ENCODE measurements around the gene NECAB2. TPM values are rescaled to one million over a fixed set of nuclear protein-coding genes. Genes with fewer than 3 reads are reported as not detected.

NECAB2 gene
- total RNA-seq, 1 experiment from 2014 or later: not detected

DNA sequence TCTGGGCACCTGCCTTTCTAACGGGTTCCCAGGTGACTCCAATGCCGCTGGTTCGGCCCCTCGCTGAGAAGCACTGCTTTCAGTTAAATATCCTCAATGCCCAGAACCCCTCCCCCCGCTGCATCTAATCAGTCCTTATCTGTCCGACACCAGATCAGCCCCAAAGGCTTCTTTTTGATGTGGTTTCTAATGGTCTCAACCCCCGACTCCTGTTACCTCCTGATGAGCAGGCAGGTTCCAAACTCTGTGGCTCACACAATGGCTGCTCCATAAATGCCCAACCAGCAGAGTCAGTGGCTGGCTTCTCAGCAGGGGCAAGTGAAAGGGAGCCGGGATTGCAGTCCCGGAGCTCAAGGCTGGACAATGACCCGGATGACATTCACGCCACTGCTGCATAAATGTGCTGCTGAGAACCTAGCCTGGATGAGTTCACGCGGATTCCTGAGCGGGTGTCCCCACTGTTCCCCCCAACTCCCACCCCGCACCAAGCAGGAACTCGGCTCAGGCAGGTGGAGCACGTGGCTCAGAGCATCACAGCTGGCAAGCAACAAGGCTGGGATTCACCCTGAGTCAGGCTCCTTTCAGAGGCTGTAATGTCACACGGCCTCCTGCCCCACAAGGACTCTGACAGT lies 75.6 kb downstream of the NECAB2 start:
- Histone ChIP-seq H3K4me3 (no peak overlapping the region), H3K4me1 (replicated peaks) (no peaks in the 10 kb centered on the region), H3K36me3 (no peaks in the 10 kb centered on the region), H3K27me3 (replicated peaks) (peaks cover 40% of the 10 kb centered on the region), H3K9me3 (replicated peaks) (no peaks in the 10 kb centered on the region), H3K27ac (no peak overlapping the region)
- no peak for DNase-seq (ENCODE audit: low read depth in 1 of 2, low spot score in 2 of 2)

GRCh38 chr16:84044118-84044488 lies 76.1 kb downstream of the NECAB2 start:
- peak in 1 of 2 experiments; percentile 23 for DNase-seq (ENCODE audit: low read depth in 1 of 2, low spot score in 2 of 2)
- Histone ChIP-seq H3K4me1 (replicated peaks) (no peaks in the 10 kb centered on the region), H3K27me3 (replicated peaks) (peaks cover 35% of the 10 kb centered on the region), H3K4me3 (no peak overlapping the region), H3K9me3 (replicated peaks) (no peaks in the 10 kb centered on the region), H3K36me3 (no peaks in the 10 kb centered on the region), H3K27ac (no peak overlapping the region)

DNA sequence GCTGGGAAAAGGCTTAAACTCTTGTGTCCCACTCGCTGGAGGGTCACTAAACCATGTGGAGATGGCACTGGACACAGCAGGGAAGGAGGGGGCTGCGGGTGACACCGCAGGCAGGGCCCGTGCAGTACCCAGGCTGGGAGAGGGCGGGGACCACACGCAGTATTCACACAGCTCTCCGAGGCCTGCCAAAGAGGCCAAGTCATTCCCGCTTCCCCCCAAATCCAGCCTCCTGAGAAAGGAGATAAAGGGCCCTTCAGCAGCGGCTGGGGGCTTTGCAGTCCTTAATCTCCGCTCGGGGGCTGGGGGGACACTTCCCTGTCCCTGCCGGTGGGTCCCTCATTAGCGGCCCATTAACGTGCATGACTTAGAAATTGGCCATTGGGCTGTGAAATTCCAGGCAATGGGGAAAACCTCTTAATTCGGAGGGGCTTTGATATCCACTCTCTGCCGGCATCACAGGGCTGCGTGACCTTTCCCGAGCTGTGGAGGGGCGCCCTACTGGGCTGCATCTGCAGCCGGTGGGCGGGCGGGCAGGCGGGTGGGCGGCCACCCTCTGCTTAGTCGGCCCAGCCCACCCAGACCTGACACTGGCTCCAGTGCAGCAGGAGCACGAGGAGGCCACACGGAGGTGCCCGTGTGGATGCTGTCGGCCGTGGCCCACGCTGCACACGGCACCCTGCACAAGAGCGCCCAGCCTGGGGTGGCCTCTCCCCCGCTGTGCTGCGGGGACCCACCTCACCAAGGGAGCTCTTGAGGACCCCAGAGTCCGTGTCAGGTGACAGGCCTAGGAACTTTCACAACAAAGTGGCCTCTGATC lies 77.2 kb downstream of the NECAB2 start:
- no peak for DNase-seq (ENCODE audit: low read depth in 1 of 2, low spot score in 2 of 2)
- H3K27me3 ChIP-seq (replicated peaks): peaks cover 26% of the 10 kb centered on the region
- no peak overlapping the region for H3K27ac ChIP-seq
- no peaks in the 10 kb centered on the region for H3K36me3 ChIP-seq
- no peak overlapping the region for H3K4me3 ChIP-seq
- H3K4me1 ChIP-seq (replicated peaks): no peaks in the 10 kb centered on the region
- no peaks in the 10 kb centered on the region for H3K9me3 ChIP-seq (replicated peaks)

DNA sequence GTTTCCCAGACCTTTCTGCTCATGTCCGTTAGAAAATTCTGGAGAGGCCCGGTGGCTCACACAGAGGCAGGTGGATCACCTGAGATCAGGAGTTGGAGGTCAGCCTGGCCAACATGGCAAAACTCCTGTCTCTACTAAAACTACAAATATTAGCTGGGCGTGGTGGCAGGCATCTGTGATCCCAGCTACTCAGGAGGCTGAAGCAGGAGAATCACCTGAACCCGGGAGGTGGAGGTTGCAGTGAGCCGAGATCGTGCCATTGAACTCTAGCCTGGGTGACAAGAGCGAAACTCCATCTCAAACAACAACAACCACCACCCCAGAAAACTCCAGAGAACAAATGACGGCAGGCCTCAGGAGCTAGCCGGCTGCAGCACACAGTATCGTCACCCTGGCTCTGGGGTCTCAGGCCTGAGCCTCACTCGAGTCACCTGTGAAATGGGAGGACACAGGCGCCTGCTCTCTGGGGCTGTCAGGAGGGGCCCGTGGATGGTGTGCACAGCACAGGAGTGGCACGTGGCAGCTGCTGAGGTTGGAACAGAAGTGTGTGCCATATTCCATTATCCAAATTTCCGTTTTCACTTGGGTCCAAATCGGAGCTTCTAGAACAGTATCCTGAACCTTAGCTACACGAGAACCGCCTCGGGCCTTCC lies 77.9 kb downstream of the NECAB2 start:
- Histone ChIP-seq H3K36me3 (no peaks in the 10 kb centered on the region), H3K4me3 (no peak overlapping the region), H3K27ac (no peak overlapping the region), H3K9me3 (replicated peaks) (no peaks in the 10 kb centered on the region), H3K4me1 (replicated peaks) (no peaks in the 10 kb centered on the region), H3K27me3 (replicated peaks) (peaks cover 19% of the 10 kb centered on the region)
- DNase-seq (ENCODE audit: low read depth in 1 of 2, low spot score in 2 of 2): no peak

DNA sequence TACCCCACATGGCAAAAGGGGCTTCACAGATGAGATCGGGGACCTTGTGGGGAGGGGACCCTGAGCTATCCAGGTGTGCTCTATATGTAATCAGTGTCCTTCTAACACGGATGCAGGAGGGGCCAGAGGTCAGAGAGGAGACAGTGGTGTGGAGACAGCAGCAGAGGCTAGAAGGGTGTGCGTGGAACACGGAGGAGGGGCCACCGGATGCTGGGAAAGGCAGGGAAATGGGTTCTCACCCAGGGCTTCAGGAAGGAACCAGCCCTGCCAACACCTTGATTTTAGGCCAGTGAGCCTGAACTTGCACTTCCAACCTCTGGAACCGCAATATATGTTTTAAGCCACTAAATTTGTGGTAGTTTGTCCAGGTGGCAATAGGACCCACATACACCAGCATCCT lies 79.2 kb downstream of the NECAB2 start:
- Histone ChIP-seq H3K9me3 (replicated peaks) (no peaks in the 10 kb centered on the region), H3K36me3 (no peaks in the 10 kb centered on the region), H3K27me3 (replicated peaks) (peaks cover 8% of the 10 kb centered on the region), H3K4me1 (replicated peaks) (no peaks in the 10 kb centered on the region), H3K4me3 (no peak overlapping the region), H3K27ac (no peak overlapping the region)
- no peak for DNase-seq (ENCODE audit: low read depth in 1 of 2, low spot score in 2 of 2)

DNA sequence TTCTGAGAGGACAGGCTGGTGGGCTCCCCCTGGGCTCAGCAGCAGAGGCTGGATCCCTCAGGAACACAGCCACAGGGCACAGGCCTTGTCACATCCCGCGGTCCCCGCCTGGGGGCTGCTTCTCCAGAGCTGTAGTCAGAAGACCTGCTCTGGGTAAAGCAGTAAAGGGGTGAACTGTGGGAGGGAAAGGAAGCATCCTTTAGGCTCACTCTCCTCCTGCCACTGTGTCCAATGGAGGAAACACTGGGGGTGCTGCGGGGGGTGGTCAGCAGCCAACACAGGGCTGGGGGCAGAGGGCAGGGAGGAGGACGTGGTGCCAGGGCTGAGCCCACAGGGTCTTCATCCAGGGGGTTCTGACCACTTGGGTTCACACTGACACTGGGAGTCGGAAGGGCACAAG lies 79.6 kb downstream of the NECAB2 start:
- no peak for DNase-seq (ENCODE audit: low read depth in 1 of 2, low spot score in 2 of 2)
- Histone ChIP-seq H3K27me3 (replicated peaks) (peaks cover 5% of the 10 kb centered on the region), H3K9me3 (replicated peaks) (no peaks in the 10 kb centered on the region), H3K4me3 (no peak overlapping the region), H3K27ac (no peak overlapping the region), H3K4me1 (replicated peaks) (no peaks in the 10 kb centered on the region), H3K36me3 (no peaks in the 10 kb centered on the region)

DNA sequence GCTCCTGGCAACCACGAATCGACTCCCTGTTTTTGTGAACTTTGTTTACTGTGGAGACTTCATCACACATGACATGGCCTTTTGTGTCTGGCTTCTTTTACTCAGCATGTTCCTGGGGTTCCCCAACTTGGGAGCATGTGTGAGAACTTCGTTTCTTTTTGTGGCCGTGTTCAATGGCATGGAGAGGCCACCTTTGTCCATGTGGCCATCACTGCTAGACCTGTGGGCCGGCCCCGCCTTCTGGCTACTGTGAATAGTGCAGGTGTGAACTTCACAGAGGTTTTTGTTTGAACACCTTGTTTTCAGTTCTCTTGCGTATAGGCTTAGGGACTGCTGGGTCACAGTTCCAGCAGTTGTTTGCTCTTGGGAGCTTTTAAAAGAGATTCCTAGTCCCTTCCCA lies 80.2 kb downstream of the NECAB2 start:
- Histone ChIP-seq H3K27ac (no peak overlapping the region), H3K27me3 (replicated peaks) (no peaks in the 10 kb centered on the region; the same call in 1 of the 2 replicates), H3K36me3 (peaks cover 2% of the 10 kb centered on the region), H3K9me3 (replicated peaks) (no peaks in the 10 kb centered on the region), H3K4me1 (replicated peaks) (no peaks in the 10 kb centered on the region), H3K4me3 (no peak overlapping the region)
- no peak for DNase-seq (ENCODE audit: low read depth in 1 of 2, low spot score in 2 of 2)

GRCh38 chr16:84048871-84049270 lies 80.8 kb downstream of the NECAB2 start:
- H3K27me3 ChIP-seq (replicated peaks): no peaks in the 10 kb centered on the region; the same call in 1 of the 2 replicates
- H3K4me1 ChIP-seq (replicated peaks): no peaks in the 10 kb centered on the region
- no peaks in the 10 kb centered on the region for H3K9me3 ChIP-seq (replicated peaks)
- DNase-seq (ENCODE audit: low read depth in 1 of 2, low spot score in 2 of 2): no peak
- peaks cover 8% of the 10 kb centered on the region for H3K36me3 ChIP-seq
- H3K27ac ChIP-seq: no peak overlapping the region
- H3K4me3 ChIP-seq: no peak overlapping the region

GRCh38 chr16:84049403-84050060 lies 81.5 kb downstream of the NECAB2 start:
- Histone ChIP-seq H3K27me3 (replicated peaks) (no peaks in the 10 kb centered on the region), H3K36me3 (peaks cover 14% of the 10 kb centered on the region), H3K9me3 (replicated peaks) (no peaks in the 10 kb centered on the region), H3K4me3 (no peak overlapping the region), H3K4me1 (replicated peaks) (no peaks in the 10 kb centered on the region), H3K27ac (no peak overlapping the region)
- DNase-seq (ENCODE audit: low read depth in 1 of 2, low spot score in 2 of 2): no peak

GRCh38 chr16:84050316-84050715 lies 82.3 kb downstream of the NECAB2 start:
- Histone ChIP-seq H3K4me3 (no peak overlapping the region), H3K27ac (no peak overlapping the region), H3K4me1 (replicated peaks) (no peaks in the 10 kb centered on the region), H3K36me3 (peaks cover 21% of the 10 kb centered on the region), H3K9me3 (replicated peaks) (no peaks in the 10 kb centered on the region), H3K27me3 (replicated peaks) (no peaks in the 10 kb centered on the region)
- DNase-seq (ENCODE audit: low read depth in 1 of 2, low spot score in 2 of 2): no peak

GRCh38 chr16:84052071-84052622 lies 84.1 kb downstream of the NECAB2 start:
- H3K4me1 ChIP-seq (replicated peaks): no peaks in the 10 kb centered on the region
- no peak overlapping the region for H3K27ac ChIP-seq
- peaks cover 27% of the 10 kb centered on the region for H3K36me3 ChIP-seq
- no peaks in the 10 kb centered on the region for H3K27me3 ChIP-seq (replicated peaks)
- DNase-seq (ENCODE audit: low read depth in 1 of 2, low spot score in 2 of 2): no peak
- no peaks in the 10 kb centered on the region for H3K9me3 ChIP-seq (replicated peaks)
- no peak overlapping the region for H3K4me3 ChIP-seq
